SK-N-SH treated with all-trans-retinoic acid at 6 μM for 48 hours (cell line): ENCODE measurements around the gene TAF5L.

Experiments
- CSDC2 ChIP-seq: fragments of 250-450 bp; sonication (Bioruptor Pico); IDR thresholded peaks from 2 replicates; pipeline ENCODE4 v1.5.0; 2020; ENCODE audit warnings: mild to moderate bottlenecking, moderate library complexity
- RARB ChIP-seq: fragments of 250-450 bp; sonication (Bioruptor Pico); IDR thresholded peaks from 2 replicates; pipeline ENCODE4 v1.8.0; 2021; ENCODE audit warnings: mild to moderate bottlenecking, moderate library complexity
- SNAI2 ChIP-seq: fragments of 250-450 bp; sonication (Bioruptor Pico); IDR thresholded peaks from 2 replicates; pipeline ENCODE4 v1.5.0; 2020; ENCODE audit warnings: mild to moderate bottlenecking, moderate library complexity
- TCF4 ChIP-seq: fragments of 250-450 bp; sonication (Bioruptor Pico); IDR thresholded peaks from 2 replicates; pipeline ENCODE4 v1.8.0; 2021; ENCODE audit warnings: mild to moderate bottlenecking, moderate library complexity, borderline replicate concordance
- ZNF565 ChIP-seq: fragments of 450-650 bp; formaldehyde crosslinking; conservative IDR thresholded peaks from 2 replicates; pipeline ENCODE4 v1.5.0; 2020; ENCODE audit warnings: low read depth, mild to moderate bottlenecking, moderate library complexity
- TF ChIP-seq, protein P1 (sequence below): fragments of 250-450 bp; sonication (Bioruptor Pico); IDR thresholded peaks from 2 replicates; pipeline ENCODE4 v1.5.0; 2020; ENCODE audit warnings: mild to moderate bottlenecking, moderate library complexity
- TF ChIP-seq, protein P2 (sequence below): fragments of 250-450 bp; sonication (Bioruptor Pico); IDR thresholded peaks from 2 replicates; pipeline ENCODE4 v1.8.0; 2020; ENCODE audit warnings: mild to moderate bottlenecking, moderate library complexity, borderline replicate concordance

DNA sequence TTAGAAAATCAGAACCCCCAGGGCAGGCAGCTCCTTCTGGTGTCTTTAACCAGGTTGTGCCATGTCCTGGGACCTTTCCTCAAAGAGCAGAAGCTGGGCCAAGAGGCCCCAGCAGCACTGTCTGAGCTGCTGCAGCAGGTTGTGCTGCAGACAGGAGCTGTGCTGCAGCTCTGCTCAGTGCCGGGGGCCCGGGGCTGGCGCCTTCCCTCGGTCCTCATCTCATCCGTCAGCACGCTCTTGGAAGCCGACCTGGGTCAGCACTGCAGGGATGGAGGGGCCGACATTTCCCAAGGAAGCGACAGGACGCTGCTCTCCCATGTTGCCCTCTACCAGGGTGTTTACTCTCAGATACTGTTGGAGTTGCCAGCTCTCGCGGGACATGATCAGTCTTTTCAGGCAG lies 11.8 kb upstream of the TAF5L start:
- TF ChIP-seq ZNF565 (CRISPR knock-in tag) (no peak), CSDC2 (CRISPR knock-in tag) (no peak), RARB (no peak), TCF4 (CRISPR knock-in tag) (no peak), SNAI2 (CRISPR knock-in tag) (no peak)
- TF ChIP-seq, protein P1, sequence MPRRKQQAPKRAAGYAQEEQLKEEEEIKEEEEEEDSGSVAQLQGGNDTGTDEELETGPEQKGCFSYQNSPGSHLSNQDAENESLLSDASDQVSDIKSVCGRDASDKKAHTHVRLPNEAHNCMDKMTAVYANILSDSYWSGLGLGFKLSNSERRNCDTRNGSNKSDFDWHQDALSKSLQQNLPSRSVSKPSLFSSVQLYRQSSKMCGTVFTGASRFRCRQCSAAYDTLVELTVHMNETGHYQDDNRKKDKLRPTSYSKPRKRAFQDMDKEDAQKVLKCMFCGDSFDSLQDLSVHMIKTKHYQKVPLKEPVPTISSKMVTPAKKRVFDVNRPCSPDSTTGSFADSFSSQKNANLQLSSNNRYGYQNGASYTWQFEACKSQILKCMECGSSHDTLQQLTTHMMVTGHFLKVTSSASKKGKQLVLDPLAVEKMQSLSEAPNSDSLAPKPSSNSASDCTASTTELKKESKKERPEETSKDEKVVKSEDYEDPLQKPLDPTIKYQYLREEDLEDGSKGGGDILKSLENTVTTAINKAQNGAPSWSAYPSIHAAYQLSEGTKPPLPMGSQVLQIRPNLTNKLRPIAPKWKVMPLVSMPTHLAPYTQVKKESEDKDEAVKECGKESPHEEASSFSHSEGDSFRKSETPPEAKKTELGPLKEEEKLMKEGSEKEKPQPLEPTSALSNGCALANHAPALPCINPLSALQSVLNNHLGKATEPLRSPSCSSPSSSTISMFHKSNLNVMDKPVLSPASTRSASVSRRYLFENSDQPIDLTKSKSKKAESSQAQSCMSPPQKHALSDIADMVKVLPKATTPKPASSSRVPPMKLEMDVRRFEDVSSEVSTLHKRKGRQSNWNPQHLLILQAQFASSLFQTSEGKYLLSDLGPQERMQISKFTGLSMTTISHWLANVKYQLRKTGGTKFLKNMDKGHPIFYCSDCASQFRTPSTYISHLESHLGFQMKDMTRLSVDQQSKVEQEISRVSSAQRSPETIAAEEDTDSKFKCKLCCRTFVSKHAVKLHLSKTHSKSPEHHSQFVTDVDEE = no peak
- TF ChIP-seq, protein P2, sequence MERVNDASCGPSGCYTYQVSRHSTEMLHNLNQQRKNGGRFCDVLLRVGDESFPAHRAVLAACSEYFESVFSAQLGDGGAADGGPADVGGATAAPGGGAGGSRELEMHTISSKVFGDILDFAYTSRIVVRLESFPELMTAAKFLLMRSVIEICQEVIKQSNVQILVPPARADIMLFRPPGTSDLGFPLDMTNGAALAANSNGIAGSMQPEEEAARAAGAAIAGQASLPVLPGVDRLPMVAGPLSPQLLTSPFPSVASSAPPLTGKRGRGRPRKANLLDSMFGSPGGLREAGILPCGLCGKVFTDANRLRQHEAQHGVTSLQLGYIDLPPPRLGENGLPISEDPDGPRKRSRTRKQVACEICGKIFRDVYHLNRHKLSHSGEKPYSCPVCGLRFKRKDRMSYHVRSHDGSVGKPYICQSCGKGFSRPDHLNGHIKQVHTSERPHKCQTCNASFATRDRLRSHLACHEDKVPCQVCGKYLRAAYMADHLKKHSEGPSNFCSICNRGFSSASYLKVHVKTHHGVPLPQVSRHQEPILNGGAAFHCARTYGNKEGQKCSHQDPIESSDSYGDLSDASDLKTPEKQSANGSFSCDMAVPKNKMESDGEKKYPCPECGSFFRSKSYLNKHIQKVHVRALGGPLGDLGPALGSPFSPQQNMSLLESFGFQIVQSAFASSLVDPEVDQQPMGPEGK (CRISPR knock-in tag) = no peak
